CD8-positive, alpha-beta memory T cell (primary cell): ENCODE data around the gene RUVBL2. TPM values are rescaled to one million over a fixed set of nuclear protein-coding genes. Genes with fewer than 3 reads are reported as not detected.

ENCODE experiments used
- CTCF ChIA-PET: fragments of 350-600 bp; sonication (Branson Sonifier 250); formaldehyde crosslinking; loops from one replicate; lab custom pipeline; 2021; ENCODE audit warnings: antibody characterized with exemption; lab: Charles Lee
- POLR2A ChIA-PET: fragments of 350-600 bp; sonication (Branson Sonifier 250); formaldehyde crosslinking; loops from one replicate; lab custom pipeline; 2021; ENCODE audit warnings: antibody characterized with exemption; lab: Charles Lee
- DNase-seq, 5 donors: peaks; one replicate each; pipeline versions ENCODE4 v3.0.0 to v3.0.0-alpha.2; 2020 to 2022; ENCODE audit warnings: mixed read lengths in 1 of 5
- H3K27ac ChIP-seq: one replicate; pipeline ENCODE4 v1.7.0; 2013; ENCODE audit warnings: low read depth, mild to moderate bottlenecking, low read length, moderate library complexity
- H3K27me3 ChIP-seq: 2 replicates; pipeline ENCODE4 v1.7.0; 2013; ENCODE audit warnings: low read length, mild to moderate bottlenecking; ENCODE audit not compliant: insufficient read depth, poor library complexity, severe bottlenecking
- H3K36me3 ChIP-seq: 2 replicates; pipeline ENCODE4 v1.7.0; 2013; ENCODE audit warnings: mild to moderate bottlenecking, low read length, moderate library complexity; ENCODE audit not compliant: insufficient read depth
- H3K4me1 ChIP-seq: 2 replicates; pipeline ENCODE4 v1.7.0; 2013; ENCODE audit warnings: mild to moderate bottlenecking, low read length, moderate library complexity; ENCODE audit not compliant: insufficient read depth
- H3K4me3 ChIP-seq: 2 replicates; pipeline ENCODE4 v1.7.0; 2013; ENCODE audit warnings: mild to moderate bottlenecking, low read length
- H3K9me3 ChIP-seq: 2 replicates; pipeline ENCODE4 v1.7.0; 2013; ENCODE audit warnings: mild to moderate bottlenecking, low read length
- H3K27ac Mint-ChIP-seq, 8 donors: one replicate each; pipeline ENCODE4 v1.8.0; 2020 to 2021; ENCODE audit warnings: mixed read lengths in 8 of 8, mild to moderate bottlenecking in 6 of 8, inconsistent platforms in 3 of 8, moderate library complexity in 3 of 8
- H3K27me3 Mint-ChIP-seq, 2 donors: one replicate each; pipeline ENCODE4 v1.8.0; 2020 to 2021; ENCODE audit warnings: mixed read lengths in 2 of 2, mild to moderate bottlenecking in 1 of 2, moderate library complexity in 1 of 2
- H3K36me3 Mint-ChIP-seq, 3 donors: one replicate each; pipeline ENCODE4 v1.8.0; 2020 to 2021; ENCODE audit warnings: mixed read lengths in 3 of 3, inconsistent platforms in 1 of 3, mild to moderate bottlenecking in 1 of 3
- H3K4me1 Mint-ChIP-seq, 3 donors: one replicate each; pipeline ENCODE4 v1.8.0; 2020 to 2021; ENCODE audit warnings: mixed read lengths in 3 of 3, inconsistent platforms in 1 of 3, mild to moderate bottlenecking in 1 of 3
- H3K4me3 Mint-ChIP-seq, 7 donors: one replicate each; pipeline ENCODE4 v1.8.0; 2020 to 2021; ENCODE audit warnings: mixed read lengths in 7 of 7, mild to moderate bottlenecking in 6 of 7, moderate library complexity in 4 of 7, inconsistent platforms in 2 of 7
- H3K9me3 Mint-ChIP-seq, 5 donors: one replicate each; pipeline ENCODE4 v1.8.0; 2020 to 2022; ENCODE audit warnings: mixed read lengths in 5 of 5, mild to moderate bottlenecking in 3 of 5, moderate library complexity in 2 of 5, inconsistent platforms in 1 of 5
- polyA plus RNA-seq: library from polyadenylated mRNA; unstranded; fragments of 300-500 nt; fragmentation: Illumina TruSeq; gene quantifications from one replicate; pipeline ENCODE4 v1.2.3, GENCODE V29; 2021
- total RNA-seq, 2 experiments: library from RNA; stranded (reverse); gene quantifications; one replicate each; pipeline ENCODE4 v1.2.3, GENCODE V29; 2021

RUVBL2 gene
- total and polyA plus RNA-seq, 3 experiments from 2014 or later: 67.9 to 159 (median 147) TPM

DNA sequence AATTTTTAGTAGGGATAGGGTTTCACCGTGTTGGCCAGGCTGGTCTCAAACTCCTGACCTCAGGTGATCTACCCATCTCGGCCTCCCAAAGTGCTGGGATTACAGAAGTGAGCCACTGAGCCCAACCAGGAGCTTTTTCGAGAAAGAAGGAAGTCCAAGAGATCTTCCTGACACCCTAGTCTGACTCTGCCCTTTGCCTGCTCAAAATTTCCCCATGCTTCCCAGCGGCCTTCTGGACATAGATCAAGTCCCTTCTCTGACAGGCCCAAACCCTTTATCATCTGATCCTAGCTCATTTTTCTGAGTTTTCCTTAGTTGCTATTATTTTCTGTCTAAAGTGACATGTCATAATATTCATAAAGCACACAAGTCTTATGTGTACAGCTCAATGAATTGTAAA lies 40.5 kb upstream of the RUVBL2 start:
- no peak for DNase-seq
- Histone ChIP-seq H3K4me1 (peaks cover 17% of the 10 kb centered on the region), H3K27ac (no peak overlapping the region), H3K27me3 (no peaks in the 10 kb centered on the region), H3K4me3 (no peak overlapping the region), H3K9me3 (no peaks in the 10 kb centered on the region), H3K36me3 (no peaks in the 10 kb centered on the region)
- Mint-ChIP-seq H3K9me3 (no peaks in the 10 kb centered on the region), H3K4me1 (peaks cover 22 to 32% (median 30%) of the 10 kb centered on the region in 3 donors), H3K36me3 (peaks cover 0 to 26% (median 6%) of the 10 kb centered on the region in 3 donors), H3K27ac (peak overlapping the region in 1 of 8 donors; percentile 20), H3K27me3 (no peaks in the 10 kb centered on the region), H3K4me3 (peak overlapping the region in 6 of 7 donors; percentile 12 to 79 (median 35))
- CTCF ChIA-PET: interaction anchor here (1.2 to 1.3 kb wide), 2 partner anchors 9 to 17 kb away, joined by 4 to 5 read pairs; no protein-coding TSS in a partner anchor
- POLR2A ChIA-PET: no interaction called here

DNA sequence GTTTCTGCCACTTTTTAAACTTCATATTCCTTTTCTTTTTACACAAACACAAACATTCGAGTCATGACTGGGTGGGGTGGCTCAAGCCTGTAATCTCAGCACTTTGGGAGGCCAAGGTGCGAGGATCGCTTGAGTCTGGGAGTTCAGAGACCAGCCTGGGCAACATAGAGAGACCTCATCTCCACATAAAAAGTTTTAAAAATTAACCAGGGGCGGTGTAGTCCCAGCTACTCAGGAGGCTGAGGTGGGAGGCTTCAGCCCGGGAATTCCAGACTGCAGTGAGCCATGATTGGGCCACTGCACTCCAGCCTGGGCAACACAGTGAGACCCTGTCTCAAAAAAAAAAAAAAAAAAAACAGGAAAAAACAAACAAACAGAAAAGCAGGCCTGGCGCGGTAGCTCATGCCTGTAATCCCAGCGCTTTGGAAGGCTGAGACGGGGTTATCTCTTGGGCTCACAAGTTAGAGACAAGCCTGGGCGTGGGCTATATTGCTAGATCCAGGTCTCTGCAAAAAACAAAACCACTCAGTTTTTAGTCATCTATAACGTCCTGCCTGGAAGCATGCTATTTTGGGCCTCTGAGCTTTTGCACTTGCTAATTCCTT lies 39.6 kb upstream of the RUVBL2 start:
- H3K27me3 ChIP-seq: no peaks in the 10 kb centered on the region
- peak overlapping the region; percentile 90 to 96 (median 93) for H3K4me3 Mint-ChIP-seq
- POLR2A ChIA-PET: interaction anchor here (0.6 to 2.6 kb wide), 4 partner anchors 8 to 53 kb away, joined by 4 to 14 read pairs (median 6); partner anchors contain the start of gene FTL
- H3K36me3 ChIP-seq: no peaks in the 10 kb centered on the region
- peaks cover 24 to 35% (median 32%) of the 10 kb centered on the region in 3 donors for H3K4me1 Mint-ChIP-seq
- no peaks in the 10 kb centered on the region for H3K27me3 Mint-ChIP-seq
- peaks cover 17% of the 10 kb centered on the region for H3K4me1 ChIP-seq
- H3K36me3 Mint-ChIP-seq: peaks cover 0 to 26% (median 6%) of the 10 kb centered on the region in 3 donors
- peak overlapping the region; percentile 84 for H3K27ac ChIP-seq
- no peak for DNase-seq
- H3K9me3 Mint-ChIP-seq: no peaks in the 10 kb centered on the region
- peak overlapping the region; percentile 33 to 95 (median 86) for H3K27ac Mint-ChIP-seq
- H3K9me3 ChIP-seq: no peaks in the 10 kb centered on the region
- CTCF ChIA-PET: interaction anchor here (1.2 to 2.0 kb wide), 2 partner anchors 17 to 39 kb away, joined by 3 to 7 read pairs; partner anchors contain the start of genes GYS1 and RUVBL2
- peak overlapping the region; percentile 75 for H3K4me3 ChIP-seq

DNA sequence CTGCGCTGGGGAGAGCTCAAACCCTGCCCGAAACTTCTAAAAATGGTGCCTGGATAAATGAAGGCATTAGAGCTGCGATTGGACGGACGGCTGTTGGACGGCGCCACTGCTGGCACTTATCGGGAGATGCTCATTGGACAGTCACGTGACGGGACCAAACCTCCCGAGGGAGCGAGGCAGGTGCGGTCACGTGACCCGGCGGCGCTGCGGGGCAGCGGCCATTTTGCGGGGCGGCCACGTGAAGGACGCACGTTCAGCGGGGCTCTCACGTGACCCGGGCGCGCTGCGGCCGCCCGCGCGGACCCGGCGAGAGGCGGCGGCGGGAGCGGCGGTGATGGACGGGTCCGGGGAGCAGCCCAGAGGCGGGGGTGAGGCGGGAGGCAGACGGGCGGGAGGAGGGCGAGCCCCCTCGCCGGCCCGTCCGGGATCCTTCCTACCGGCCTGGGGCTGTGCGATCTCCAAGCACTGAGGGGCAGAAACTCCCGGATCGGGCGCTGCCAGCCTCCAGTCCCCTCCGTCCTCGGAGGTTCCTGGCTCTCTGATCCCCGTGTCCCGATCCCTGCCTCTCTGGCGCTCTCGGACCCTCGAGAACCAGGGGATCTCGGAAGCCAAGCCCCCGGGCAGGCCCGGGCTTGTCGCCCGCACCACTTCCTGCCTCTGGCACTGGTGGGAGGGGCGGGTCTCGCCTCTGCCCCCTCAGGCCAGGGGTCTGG lies 38.9 kb upstream of the RUVBL2 start, which contains the start of gene BAX:
Gene BAX, plus strand, starts transcription at position 281 of the 713 bp plus-strand sequence. Its CDS starts 54 bp downstream, at position 335.
- Mint-ChIP-seq H3K27ac (peak within 1 kb of the TSS; percentile 43 to 95 (median 89)), H3K4me1 (peaks cover 24 to 39% (median 35%) of the 10 kb centered on the region in 3 donors), H3K27me3 (no peaks in the 10 kb centered on the region), H3K9me3 (no peaks in the 10 kb centered on the region), H3K36me3 (peaks cover 0 to 26% (median 6%) of the 10 kb centered on the region in 3 donors), H3K4me3 (peak within 1 kb of the TSS; percentile 90 to 96 (median 93))
- Histone ChIP-seq H3K36me3 (no peaks in the 10 kb centered on the region), H3K27me3 (no peaks in the 10 kb centered on the region), H3K27ac (peak within 1 kb of the TSS; percentile 84), H3K4me3 (peak within 1 kb of the TSS; percentile 75), H3K9me3 (no peaks in the 10 kb centered on the region), H3K4me1 (peaks cover 17% of the 10 kb centered on the region)
- peak; percentile 70 to 88 (median 79) for DNase-seq
- POLR2A ChIA-PET: interaction anchor here (0.6 to 2.6 kb wide), 4 partner anchors 7 to 54 kb away, joined by 4 to 14 read pairs (median 6); partner anchors contain the start of gene FTL
- CTCF ChIA-PET: interaction anchor here (1.2 to 2.0 kb wide), 2 partner anchors 16 to 39 kb away, joined by 3 to 7 read pairs; partner anchors contain the start of genes GYS1 and RUVBL2

DNA sequence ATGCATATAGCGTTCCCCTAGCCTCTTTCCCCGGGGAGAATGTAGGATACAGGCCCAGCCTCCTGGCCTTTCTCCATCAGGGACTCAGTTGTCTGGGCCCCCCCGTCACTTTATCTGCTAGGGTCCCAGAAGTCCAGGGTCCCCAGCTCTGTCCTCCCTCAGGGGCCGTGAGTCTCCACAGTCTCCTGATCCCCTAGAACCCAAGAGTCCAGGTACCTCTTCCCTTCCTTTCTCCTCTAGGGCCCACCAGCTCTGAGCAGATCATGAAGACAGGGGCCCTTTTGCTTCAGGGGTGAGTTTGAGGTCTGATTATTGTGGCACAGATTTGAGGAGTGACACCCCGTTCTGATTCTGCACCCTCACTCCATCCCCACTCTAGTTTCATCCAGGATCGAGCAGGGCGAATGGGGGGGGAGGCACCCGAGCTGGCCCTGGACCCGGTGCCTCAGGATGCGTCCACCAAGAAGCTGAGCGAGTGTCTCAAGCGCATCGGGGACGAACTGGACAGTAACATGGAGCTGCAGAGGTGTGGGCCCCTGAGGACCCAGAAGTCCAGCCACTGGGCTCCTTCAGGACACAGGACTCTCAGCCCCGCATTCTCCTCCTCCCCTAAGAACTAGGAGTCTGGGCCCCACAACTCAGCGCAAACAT lies 38.3 kb upstream of the RUVBL2 start:
- ChIA-PET CTCF (interaction anchor here (2.0 kb wide), 1 partner anchor 38 kb away, joined by 7 read pairs; the partner anchor contains the start of genes GYS1 and RUVBL2), POLR2A (interaction anchor here (0.5 to 2.6 kb wide), 2 partner anchors 9 to 191 kb away, joined by 4 to 14 read pairs; partner anchors contain the start of gene FTL)
- H3K36me3 ChIP-seq: no peaks in the 10 kb centered on the region
- no peaks in the 10 kb centered on the region for H3K9me3 ChIP-seq
- peak overlapping the region; percentile 84 for H3K27ac ChIP-seq
- H3K27me3 ChIP-seq: no peaks in the 10 kb centered on the region
- H3K36me3 Mint-ChIP-seq: peaks cover 0 to 26% (median 6%) of the 10 kb centered on the region in 3 donors
- H3K4me3 Mint-ChIP-seq: peak overlapping the region; percentile 83 to 96 (median 93)
- no peaks in the 10 kb centered on the region for H3K9me3 Mint-ChIP-seq
- H3K4me1 ChIP-seq: peaks cover 17% of the 10 kb centered on the region
- DNase-seq: no peak
- H3K27me3 Mint-ChIP-seq: no peaks in the 10 kb centered on the region
- peak overlapping the region; percentile 43 to 87 (median 78) for H3K27ac Mint-ChIP-seq
- H3K4me1 Mint-ChIP-seq: peaks cover 24 to 41% (median 38%) of the 10 kb centered on the region in 3 donors
- peak overlapping the region; percentile 75 for H3K4me3 ChIP-seq

DNA sequence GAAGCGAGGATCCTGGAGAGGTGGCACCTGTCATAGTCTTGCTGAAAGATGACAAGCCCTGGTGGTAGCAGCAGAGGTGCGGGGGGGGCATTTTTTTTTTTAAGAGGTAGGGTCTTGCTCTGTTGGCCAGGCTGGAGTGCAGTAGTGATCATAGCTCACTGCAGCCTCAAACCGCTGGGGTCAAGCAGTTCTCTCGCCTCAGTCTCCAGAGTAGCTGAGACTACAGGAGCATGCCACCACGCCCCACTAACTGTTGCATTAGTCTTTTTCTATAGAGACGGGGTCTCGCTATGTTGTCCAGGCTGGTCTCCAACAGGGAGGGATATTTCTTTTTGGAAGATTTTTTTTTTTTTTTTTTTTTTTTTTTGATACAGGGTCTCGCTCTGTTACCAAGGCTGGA lies 35.7 kb upstream of the RUVBL2 start:
- H3K36me3 Mint-ChIP-seq: peaks cover 0 to 26% (median 6%) of the 10 kb centered on the region in 3 donors
- H3K27ac ChIP-seq: no peak overlapping the region
- CTCF ChIA-PET: interaction anchor here (1.2 kb wide), 1 partner anchor 12 kb away, joined by 5 read pairs; no protein-coding TSS in a partner anchor

DNA sequence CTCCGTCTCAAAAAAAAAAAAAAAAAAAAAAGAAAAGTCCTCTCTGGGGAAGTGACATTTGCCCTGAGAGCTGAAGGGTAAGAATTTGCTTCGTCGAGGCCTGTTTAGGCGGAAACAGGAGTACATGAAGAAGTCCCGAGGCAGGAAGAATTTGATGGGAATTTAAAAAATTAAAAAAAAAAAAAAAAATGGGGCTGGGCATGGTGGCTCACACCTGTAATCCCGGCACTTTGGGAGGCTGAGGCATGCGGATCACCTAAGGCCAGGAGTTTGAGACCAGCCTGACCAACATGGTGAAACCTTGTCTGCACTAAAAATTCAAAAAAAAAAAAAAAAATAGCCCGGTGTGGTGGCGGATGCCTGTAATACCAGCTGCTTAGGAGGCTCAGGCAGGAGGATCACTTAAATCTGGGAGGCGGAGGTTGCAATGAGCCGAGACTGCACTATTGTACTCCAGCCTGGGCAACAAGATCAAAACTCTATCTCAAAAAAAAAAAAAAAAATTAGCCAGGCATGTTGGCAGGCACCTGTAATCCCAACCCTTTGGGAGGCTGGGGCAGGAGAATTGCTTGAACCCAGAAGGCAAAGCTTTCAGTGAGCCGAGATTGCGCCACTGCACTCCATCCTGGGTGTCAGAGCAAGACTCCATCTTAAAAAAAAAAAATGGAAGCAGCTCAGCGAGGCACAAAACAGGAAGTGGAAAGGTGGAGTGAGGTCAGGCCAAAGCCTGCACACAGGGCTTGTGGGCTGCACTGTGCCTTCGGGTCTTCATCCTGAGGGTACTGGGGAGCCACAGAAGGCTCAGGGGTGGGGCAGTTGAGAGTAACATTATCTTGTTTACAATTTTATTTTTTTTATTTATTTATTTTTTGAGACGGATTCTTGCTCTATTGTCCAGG lies 34.1 kb upstream of the RUVBL2 start:
- H3K27ac ChIP-seq: no peak overlapping the region
- Mint-ChIP-seq H3K9me3 (no peaks in the 10 kb centered on the region), H3K36me3 (peaks cover 0 to 22% (median 6%) of the 10 kb centered on the region in 3 donors), H3K4me3 (no peak overlapping the region), H3K27ac (peak overlapping the region in 1 of 8 donors; percentile 26), H3K27me3 (peaks cover 0 to 1% of the 10 kb centered on the region in 2 donors), H3K4me1 (peaks cover 51 to 73% (median 65%) of the 10 kb centered on the region in 3 donors)
- H3K9me3 ChIP-seq: no peaks in the 10 kb centered on the region
- H3K36me3 ChIP-seq: no peaks in the 10 kb centered on the region
- H3K4me3 ChIP-seq: no peak overlapping the region
- POLR2A ChIA-PET: interaction anchor here (0.6 to 0.7 kb wide), 5 partner anchors 11 to 798 kb away, joined by 3 to 5 read pairs (median 4); no protein-coding TSS in a partner anchor
- peaks cover 39% of the 10 kb centered on the region for H3K4me1 ChIP-seq
- no peaks in the 10 kb centered on the region for H3K27me3 ChIP-seq
- peak in 1 of 5 donors; percentile 29 for DNase-seq
- CTCF ChIA-PET: interaction anchor here (1.1 to 1.4 kb wide), 3 partner anchors 11 to 117 kb away, joined by 3 to 8 read pairs (median 3); partner anchors contain the start of gene RUVBL2

More for the DNA sequence above, 35.7 kb upstream of the RUVBL2 start:
- peak overlapping the region in 3 of 7 donors; percentile 10 to 61 (median 20) for H3K4me3 Mint-ChIP-seq
- H3K9me3 Mint-ChIP-seq: no peaks in the 10 kb centered on the region
- H3K4me1 ChIP-seq: peaks cover 28% of the 10 kb centered on the region
- DNase-seq: no peak
- no peaks in the 10 kb centered on the region for H3K9me3 ChIP-seq
- no peaks in the 10 kb centered on the region for H3K27me3 ChIP-seq
- no peak overlapping the region for H3K27ac Mint-ChIP-seq
- peaks cover 0 to 1% of the 10 kb centered on the region in 2 donors for H3K27me3 Mint-ChIP-seq
- no peak overlapping the region for H3K4me3 ChIP-seq
- H3K4me1 Mint-ChIP-seq: peaks cover 39 to 61% (median 54%) of the 10 kb centered on the region in 3 donors
- no peaks in the 10 kb centered on the region for H3K36me3 ChIP-seq
- POLR2A ChIA-PET: no interaction called here
